Kidney (tissue), 14 donors: ENCODE results near the gene FHL2. TPM values are rescaled to one million over a fixed set of nuclear protein-coding genes. Genes with fewer than 3 reads are reported as not detected.

Experiments used
- DNase-seq, 5 donors: peaks; one replicate each; pipeline ENCODE4 v3.0.0-alpha.2; 2013 to 2020
- FAIRE-seq: peaks from 2 replicates; lab custom pipeline; 2012; peaks lifted over from hg19 to GRCh38; lab: Jason Lieb, UNC
- H3K27ac ChIP-seq, 2 donors: one replicate each; pipeline ENCODE4 v1.7.0; 2013; ENCODE audit warnings: low read depth in 2 of 2, low read length in 2 of 2, inconsistent platforms in 1 of 2
- H3K27me3 ChIP-seq: one replicate; pipeline ENCODE4 v1.7.1; 2013; ENCODE audit warnings: low read length, inconsistent platforms; ENCODE audit not compliant: control insufficient read depth, insufficient read depth
- H3K36me3 ChIP-seq, 3 donors: one replicate each; pipeline versions ENCODE4 v1.7.0 to v1.7.1; 2013; ENCODE audit warnings: low read length in 3 of 3, control low read depth in 1 of 3, inconsistent platforms in 1 of 3; ENCODE audit not compliant: insufficient read depth in 3 of 3, control insufficient read depth in 2 of 3
- H3K4me1 ChIP-seq, 3 donors: one replicate each; pipeline versions ENCODE4 v1.7.0 to v1.7.1; 2013; ENCODE audit warnings: low read length in 3 of 3, inconsistent platforms in 1 of 3, low read depth in 1 of 3; ENCODE audit not compliant: control insufficient read depth in 2 of 3, insufficient read depth in 2 of 3
- H3K4me3 ChIP-seq, 3 donors: one replicate each; pipeline versions ENCODE4 v1.7.0 to v1.8.1; 2013; ENCODE audit warnings: low read length in 3 of 3, control low read depth in 1 of 3, inconsistent platforms in 1 of 3
- H3K9ac ChIP-seq, 3 donors: one replicate each; pipeline versions ENCODE4 v1.7.0 to v1.7.1; 2013; ENCODE audit warnings: low read length in 3 of 3, control low read depth in 1 of 3, inconsistent platforms in 1 of 3
- H3K9me3 ChIP-seq, 3 donors: one replicate each; pipeline versions ENCODE4 v1.7.0 to v1.7.1; 2013; ENCODE audit warnings: low read length in 3 of 3, control low read depth in 1 of 3, inconsistent platforms in 1 of 3; ENCODE audit not compliant: control insufficient read depth in 2 of 3, insufficient read depth in 1 of 3
- CTCF ChIP-seq: IDR thresholded peaks from 3 replicates; pipeline ENCODE4 v1.5.1; 2012; ENCODE audit warnings: mild to moderate bottlenecking, moderate library complexity, borderline replicate concordance; ENCODE audit not compliant: insufficient read depth; ENCODE audit errors: extremely low read depth
- intact Hi-C: fragments of 100-400 bp; cut with DNase I; formaldehyde crosslinking; loops from one replicate; pipeline ENCODE4 v1.11.1; 2022
- polyA plus RNA-seq: library from polyadenylated mRNA; stranded (reverse); fragments of 350-450 nt; fragmentation: Illumina TruSeq; extraction: RNeasy Lipid Tissue Mini Kit (QIAGEN cat#74804); gene quantifications from one replicate; pipeline ENCODE4 v1.2.3, GENCODE V29; 2014; ENCODE audit warnings: low read depth, low replicate concordance; ENCODE audit not compliant: insufficient read depth
- total RNA-seq: library from RNA; stranded (reverse); fragmentation: NEBNext Ultra II Directional; extraction: Animal tissue kit (Norgen Biotek cat#: 25700); gene quantifications from one replicate; pipeline ENCODE4 v1.2.1, GENCODE V29; 2021
- donor health status: control.
- donor health status: control.
- donor health status: control.
- donor health status: control.
- donor health status: control.
- donor health status: DM: yes; HTN: yes; CAD: no.
- donor health status: Normal renal cell carcinoma (clear cell type).

FHL2 gene
- total and polyA plus RNA-seq, 2 donors from 2014 or later = 23.4 to 75.9 TPM

- H3K9me3 ChIP-seq = no peaks in the 10 kb centered on the region
- TF ChIP-seq CTCF = no peak
- no peaks in the 10 kb centered on the region for H3K27me3 ChIP-seq
- no peak overlapping the region for H3K4me3 ChIP-seq
- no peak for FAIRE-seq
- no peak for DNase-seq
- no peak overlapping the region for H3K9ac ChIP-seq
- no peak overlapping the region for H3K27ac ChIP-seq
- intact Hi-C loops = no loop called here
- peaks cover 0 to 5% (median 0%) of the 10 kb centered on the region in 3 donors for H3K4me1 ChIP-seq
- peaks cover 0 to 4% (median 4%) of the 10 kb centered on the region in 3 donors for H3K36me3 ChIP-seq
These were observed 12.9 kb downstream of the FHL2 start for GRCh38 chr2:105385731-105386540.

- Histone ChIP-seq H3K36me3 (peaks cover 0 to 4% (median 4%) of the 10 kb centered on the region in 3 donors), H3K9ac (no peak overlapping the region), H3K9me3 (no peaks in the 10 kb centered on the region), H3K4me1 (peaks cover 0 to 8% (median 0%) of the 10 kb centered on the region in 3 donors), H3K27me3 (no peaks in the 10 kb centered on the region), H3K4me3 (no peak overlapping the region), H3K27ac (no peak overlapping the region)
- intact Hi-C loops = no loop called here
- no peak for FAIRE-seq
- DNase-seq = no peak
- no peak for TF ChIP-seq CTCF
These were observed 14.0 kb downstream of the FHL2 start for GRCh38 chr2:105384861-105385260.

- H3K27me3 ChIP-seq = no peaks in the 10 kb centered on the region
- peaks cover 0 to 4% (median 4%) of the 10 kb centered on the region in 3 donors for H3K36me3 ChIP-seq
- FAIRE-seq (no peak), DNase-seq (peak in 1 of 5 donors; percentile 30)
- no peaks in the 10 kb centered on the region for H3K9me3 ChIP-seq
- no peak overlapping the region for H3K4me3 ChIP-seq
- H3K9ac ChIP-seq = no peak overlapping the region
- H3K27ac ChIP-seq = peak overlapping the region in 1 of 2 donors; percentile 44
- TF ChIP-seq CTCF = no peak
- intact Hi-C loops = no loop called here
- peaks cover 0 to 8% (median 0%) of the 10 kb centered on the region in 3 donors for H3K4me1 ChIP-seq
These were observed 14.6 kb downstream of the FHL2 start for GRCh38 chr2:105384216-105384615.
